NCI-H2196 treated with DMSO at 0.1 percent for 48 hours (cell line): ENCODE data around the gene LYRM4.
"Not testable (repeated sequence)": the region's sequence is repeated elsewhere in the genome, so short reads cannot be mapped to it uniquely, and the experiment has no call there.

Source experiments
- DNase-seq: peaks from one replicate; lab custom pipeline; 2025; ENCODE audit not compliant: unreplicated experiment; lab: John Stamatoyannopoulos, UW

The LYRM4 gene

DNA sequence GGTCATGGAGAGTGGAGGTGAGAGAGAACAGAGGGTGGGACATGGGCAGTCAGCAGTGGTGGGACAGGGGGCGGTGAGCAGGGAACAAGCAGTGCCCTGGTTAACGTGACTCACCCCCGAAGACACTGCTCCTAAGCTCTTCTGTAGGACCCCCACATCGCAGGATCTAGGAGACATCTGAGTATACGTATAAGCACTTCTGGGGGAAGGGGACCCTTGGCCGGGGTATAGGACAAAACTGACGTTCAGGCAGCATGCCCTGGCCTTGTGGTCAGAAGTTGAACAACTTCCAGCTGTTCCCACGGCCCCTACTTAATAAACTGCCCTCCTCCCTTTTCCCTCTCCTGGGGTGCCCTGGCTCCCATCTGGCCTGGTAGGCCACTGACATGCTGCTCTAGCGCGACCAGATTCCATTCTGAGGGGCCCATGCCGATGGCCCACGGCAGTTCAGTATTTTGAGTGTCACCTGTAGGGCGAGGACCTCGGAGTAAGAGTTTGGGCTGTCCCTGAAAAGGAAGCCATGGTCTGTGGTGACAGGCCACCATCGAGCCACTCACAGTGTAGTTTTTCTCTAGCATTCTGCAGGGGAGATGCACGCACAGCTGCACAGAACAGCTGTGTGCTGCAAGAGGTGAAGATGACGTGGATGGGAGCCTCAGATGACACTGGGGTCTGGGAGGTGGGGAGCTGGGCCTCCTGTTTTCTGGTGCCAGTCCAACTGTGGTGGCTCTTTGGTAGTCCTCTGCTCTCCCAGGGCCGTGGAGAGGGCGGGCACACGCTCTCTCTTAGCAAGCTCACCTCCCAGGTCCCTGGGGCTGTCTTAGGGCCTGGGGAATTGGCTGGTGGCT, 137.2 kb downstream of the LYRM4 start:
- DNase-seq: no peak

DNA sequence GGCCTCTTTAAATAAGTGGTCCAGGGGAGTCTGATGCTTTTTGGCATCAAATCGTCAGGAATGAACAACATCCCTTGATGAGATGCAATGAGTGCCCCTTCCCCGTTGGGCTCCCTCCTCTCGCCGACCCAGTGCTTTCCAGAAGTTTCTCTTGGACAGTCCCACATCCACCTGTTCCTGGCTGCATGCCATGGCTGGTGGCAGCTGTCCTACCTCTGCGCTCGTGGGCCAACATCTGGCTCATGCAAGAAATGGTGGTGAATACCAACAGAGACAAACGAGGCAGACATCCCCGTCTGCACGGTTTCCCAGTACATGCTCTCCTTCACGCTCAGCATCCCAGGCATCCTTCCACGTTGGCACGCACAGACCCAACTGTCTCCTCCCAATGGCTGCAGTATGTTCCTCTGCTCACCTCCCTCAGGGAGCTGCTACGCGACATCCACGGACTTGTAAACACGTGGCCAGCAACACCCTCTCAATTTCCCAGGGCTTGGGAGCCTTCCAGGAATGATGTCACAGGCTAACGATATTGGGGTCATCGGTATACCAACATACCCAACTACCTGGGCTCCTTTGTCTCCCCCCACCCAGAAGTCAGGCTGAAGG, 138.1 kb downstream of the LYRM4 start:
- no peak for DNase-seq

DNA sequence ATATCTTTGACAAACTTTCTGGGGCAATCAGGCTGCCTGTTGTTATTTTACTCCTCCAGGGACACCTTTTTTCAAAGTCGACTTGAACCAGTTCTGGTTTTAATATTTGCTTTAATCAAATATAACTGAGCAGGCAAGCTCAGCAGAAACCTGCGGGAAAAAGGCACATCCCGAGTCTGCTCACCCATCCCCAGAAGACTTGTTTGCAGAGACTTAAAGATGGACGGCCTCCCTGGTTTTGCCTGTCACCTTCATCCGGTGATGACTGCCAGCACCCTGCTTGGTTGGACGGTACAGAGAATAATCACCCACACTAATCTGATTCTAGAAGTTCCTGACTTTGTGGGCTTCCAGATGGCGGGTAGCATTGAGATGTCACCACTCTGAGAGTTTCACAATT, 138.8 kb downstream of the LYRM4 start:
- DNase-seq: no peak

DNA sequence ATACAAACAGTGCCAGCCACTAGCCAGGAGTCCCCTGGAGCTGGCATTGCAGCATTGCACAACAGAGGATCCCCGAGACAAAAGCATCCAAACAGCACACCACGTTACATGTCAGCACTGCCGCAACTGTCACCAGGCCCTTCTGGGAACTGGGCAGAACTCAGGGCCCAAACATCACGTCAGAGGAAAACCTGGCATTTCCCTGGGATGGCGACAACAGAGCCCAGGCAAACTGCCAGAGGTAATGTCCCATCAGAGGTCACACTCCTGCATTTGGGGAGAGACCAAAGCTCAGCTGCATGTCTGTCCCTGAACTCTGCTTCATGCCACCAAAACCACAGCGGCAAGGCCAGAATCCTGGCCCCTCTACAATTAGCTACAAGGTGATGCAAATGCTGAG, 139.3 kb downstream of the LYRM4 start:
- no peak for DNase-seq

DNA sequence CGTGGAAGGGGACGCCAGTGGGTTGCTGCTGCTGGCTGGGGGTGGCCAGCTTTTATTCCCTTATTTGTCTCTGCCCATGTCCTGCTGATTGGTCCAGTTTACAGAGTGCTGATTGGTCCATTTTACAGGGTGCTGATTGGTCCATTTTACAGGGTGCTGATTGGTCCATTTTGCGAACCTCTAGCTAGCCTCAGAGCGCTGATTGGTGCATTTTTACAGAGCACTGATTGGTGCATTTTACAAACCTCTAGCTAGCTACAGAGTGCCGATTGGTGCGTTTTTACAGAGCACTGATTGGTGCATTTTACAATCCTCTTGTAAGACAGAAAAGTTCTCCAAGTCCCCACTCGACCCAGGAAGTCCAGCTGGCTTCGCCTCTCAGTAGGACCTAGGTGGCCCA, 140.2 kb downstream of the LYRM4 start:
- not testable (repeated sequence) for DNase-seq

DNA sequence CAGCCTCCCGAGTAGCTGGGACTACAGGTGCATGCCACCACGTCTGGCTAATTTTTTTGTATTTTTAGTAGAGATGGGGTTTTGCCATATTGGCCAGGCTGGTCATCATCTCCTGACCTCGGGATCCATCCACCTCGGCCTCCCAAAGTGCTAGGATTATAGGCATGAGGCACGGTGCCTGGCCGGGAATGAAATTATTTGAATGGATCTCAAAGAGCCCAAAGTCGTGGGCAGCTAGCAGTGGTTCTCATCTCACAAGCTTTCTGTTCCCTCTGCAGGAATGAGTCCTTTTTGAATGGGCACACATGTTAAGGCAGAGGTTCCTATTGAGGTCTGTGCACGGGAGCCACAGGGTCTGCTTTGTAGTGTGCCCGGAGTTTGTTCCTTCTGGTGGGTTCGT, 140.7 kb downstream of the LYRM4 start:
- DNase-seq: no peak

DNA sequence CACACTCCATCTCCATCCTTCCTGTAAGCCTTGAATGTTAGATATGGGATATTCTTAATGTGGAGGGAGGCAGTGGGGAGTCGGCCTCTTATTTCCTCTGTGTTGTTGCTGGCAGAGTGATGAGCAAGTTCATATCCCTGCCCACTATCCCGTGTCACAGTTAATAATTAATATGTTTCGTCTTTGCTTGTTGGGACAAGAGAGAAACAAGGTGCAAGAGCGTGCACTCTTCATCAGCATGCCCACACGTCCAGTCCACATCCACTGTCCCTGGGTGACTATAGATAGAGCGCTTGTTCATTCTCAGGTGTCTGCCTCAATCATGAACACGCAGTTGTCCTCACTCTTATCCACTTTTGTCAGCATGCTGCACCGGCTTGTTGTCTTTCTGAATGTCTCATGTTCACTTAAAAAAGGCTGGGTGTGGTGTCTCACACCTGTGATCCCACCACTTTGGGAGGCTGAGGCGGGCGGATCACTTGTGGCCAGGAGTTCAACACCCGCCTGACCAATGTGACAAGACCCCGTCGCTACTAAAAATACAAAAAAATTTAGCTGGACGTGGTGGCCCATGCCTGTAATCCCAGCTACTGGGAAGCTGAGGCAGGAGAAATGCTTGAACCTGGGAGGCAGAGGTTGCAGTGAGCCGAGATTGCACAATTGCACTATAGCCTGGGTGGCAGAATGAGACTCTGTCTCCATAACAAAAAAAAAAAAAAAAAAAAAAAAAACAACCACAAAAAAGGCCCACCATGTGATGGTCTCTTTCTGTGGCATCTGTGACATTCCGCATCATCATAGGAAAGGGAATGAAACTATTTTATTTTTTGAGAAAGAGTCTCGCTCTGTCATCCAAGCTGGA, 141.4 kb downstream of the LYRM4 start:
- no peak for DNase-seq

DNA sequence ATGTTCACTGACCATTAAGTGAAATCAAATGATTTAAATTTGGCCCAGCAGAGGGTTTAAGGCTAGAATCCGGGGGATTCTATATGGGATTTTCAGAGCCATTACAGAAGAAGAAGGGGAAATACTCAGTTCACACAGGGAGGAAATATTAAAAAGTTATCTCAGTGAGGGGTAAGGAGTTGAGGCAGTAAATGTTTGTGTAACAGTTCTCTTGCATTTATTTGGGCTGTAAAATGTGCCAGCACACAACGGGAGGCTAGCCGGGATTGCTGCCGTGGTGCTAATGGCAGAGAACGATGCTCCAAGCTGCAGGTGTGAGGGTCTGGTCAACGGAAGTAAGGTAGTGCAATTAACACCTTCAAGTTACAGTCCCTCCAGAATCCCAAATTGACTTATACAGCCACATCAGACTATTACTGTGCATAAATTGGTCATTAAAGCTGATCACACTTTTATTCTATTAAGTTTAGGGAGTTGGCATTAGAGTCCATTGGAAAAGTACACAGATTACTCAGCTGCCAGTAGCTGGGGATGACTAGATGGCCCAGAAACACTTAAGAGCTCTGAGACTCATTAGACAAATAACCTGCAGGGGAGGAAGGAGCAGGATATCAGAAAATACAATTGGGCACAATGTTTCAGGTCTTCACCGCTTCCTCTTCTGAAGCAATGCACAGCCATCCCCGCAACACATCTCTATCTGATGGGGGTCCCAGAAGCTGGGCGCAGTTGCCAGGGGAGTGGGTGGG, 144.3 kb downstream of the LYRM4 start:
- DNase-seq: no peak

DNA sequence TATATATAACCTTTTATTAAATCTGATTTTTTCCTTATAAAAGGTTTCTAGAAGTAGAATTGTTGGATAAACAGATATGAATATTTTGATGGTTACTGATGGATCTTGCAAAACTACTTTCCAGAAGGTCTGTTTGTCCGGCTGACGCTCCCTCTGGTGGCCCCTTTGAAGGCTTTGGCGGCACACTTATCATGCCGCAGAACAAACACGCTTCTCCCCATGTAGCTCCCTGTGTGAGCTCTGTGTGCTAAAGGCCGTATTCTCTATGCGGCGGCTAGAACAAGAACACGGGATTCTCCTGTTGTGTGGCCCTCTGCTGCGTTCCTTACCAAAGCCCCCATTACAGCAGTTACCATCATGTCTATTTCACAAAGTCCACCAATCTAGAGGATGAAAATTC, 145.6 kb downstream of the LYRM4 start:
- no peak for DNase-seq

DNA sequence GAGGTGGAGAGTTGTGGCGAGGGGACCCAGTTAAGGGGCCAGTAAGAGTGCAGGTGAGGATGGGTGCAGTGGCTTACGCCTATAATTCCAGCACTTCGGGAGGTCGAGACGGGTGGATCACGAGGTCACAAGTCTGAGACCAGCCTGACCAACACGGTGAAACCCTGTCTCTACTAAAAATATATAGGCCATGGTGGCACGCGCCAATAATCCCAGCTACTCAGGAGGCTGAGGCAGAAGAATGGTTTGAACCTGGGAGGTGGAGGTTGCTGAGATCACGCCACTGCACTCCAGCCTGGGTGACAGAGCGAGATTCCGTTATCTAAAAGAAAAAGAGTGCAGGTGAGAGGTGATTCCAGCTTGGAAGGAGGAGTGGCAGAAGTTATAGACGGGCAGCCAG, 147.7 kb downstream of the LYRM4 start:
- DNase-seq: no peak

DNA sequence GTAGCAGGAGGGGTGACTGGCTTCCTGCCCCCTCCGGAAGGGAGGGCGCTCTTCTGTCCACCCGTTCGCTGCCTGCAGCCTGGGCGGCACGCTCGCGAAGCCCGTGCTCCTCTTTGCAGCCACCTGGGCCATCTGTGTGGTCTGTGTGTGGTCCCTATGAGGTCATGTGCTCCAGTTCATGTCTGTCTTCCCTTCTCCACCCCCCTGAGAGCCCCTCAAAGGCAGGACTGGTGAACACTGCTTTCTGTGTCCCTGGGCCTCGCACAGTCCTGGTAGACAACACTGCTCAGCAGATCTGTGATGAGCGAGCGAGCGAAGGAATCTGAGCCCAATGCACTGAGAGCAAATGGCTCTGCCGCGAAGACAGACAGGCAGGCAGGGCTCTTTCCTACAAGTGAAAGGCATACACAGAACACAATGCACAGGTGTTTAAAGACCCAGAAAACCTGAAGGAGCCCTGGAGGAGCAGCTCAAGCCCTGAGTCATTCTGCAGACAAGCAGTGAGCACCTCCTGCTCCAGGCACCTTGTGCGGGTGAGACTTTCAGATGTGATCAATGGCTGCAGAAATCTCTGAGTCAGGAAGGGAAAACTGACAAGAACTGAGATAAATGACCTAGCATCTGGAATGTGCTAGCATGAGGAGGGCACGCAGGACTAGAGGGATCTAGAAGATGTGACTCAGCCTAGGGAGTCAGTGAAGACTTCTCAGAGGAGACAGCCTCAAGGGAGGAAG, 148.5 kb downstream of the LYRM4 start:
- DNase-seq: no peak

DNA sequence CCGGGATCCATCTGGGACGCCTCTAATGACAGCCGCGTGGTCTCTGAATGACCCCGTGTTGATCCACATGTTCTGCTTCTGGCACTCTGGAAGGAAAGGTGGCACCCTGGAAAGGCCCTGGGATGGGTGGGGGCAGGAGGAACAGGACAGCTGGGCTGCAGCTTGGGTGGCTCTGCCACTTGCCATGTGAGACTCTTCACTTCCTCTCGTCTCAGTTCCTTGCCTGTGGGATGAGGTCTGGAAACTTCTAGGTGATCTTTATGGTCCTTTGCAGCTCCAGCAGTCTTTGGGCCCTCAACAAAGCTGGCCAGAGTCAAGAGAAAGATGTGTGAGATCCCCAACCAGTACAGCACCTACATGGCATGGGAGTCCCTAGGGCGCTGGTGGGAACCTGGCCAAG, 149.1 kb downstream of the LYRM4 start:
- no peak for DNase-seq

DNA sequence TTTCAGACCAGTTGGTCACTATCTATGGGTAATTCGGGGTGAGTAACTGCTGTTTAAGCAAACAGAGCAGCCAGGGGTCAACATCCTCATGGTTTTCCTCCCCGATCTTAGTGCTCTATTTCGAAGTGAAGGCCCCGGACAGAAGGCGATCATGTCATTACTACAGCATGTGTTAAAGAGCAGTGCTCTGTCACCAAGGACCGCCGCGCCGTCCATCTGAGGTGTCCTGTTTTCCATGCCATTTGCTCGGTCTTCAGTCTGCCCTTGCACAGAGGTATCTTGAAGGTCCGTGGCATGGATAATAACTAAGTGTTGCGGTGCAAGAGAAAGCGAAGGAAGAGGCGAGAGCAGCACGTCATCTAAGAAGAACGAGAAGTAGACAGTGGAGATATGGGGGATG, 150.5 kb downstream of the LYRM4 start:
- no peak for DNase-seq

DNA sequence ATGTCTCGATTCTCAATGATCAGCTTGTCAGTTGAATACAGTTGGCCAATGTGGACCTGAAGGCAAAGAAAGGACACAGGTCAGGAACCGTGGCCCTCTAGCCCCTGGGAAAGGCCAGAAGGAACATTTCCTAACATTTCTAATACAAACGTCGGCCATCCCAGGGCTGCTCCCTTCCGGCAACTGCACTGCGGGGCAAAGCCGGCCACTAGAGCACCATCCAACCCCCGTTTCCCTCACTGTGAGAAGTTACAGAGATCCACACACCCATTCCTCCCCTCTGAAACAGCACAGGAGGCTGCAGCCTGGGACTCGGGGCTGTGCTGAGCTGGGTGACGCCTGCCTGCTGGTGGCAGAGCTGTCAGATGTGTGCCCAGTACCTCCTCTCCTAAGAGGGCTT, 151.3 kb downstream of the LYRM4 start:
- no peak for DNase-seq

DNA sequence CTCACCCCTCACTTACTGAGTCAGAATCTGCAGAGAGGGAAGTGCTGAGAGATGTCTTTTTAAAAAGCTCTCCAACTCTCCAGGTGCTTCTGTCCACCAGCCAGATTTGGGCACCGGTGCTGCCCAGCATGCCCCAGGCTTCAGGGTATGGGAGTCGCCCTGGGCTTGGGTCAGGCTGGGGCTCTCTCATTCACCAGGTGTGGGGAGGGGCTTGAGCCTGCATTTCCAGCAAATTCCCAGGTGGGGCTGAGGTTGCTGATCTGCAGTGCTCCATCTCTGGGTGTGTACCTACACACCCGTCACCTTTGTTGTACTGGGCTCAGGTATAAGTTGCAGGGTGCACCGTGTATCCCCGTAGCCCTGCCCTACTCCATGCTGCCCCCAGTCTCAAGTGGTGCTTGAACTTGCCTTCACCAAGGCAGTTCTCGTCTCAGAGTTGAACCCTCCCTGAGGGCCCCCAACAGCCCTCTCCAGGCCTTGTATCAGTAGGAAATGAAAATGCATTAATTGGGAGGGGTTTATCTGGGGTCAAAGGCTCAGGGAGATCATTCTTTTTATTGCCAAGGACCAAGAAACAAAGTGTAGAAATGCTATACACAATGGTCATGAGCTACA, 152.1 kb downstream of the LYRM4 start:
- no peak for DNase-seq

DNA sequence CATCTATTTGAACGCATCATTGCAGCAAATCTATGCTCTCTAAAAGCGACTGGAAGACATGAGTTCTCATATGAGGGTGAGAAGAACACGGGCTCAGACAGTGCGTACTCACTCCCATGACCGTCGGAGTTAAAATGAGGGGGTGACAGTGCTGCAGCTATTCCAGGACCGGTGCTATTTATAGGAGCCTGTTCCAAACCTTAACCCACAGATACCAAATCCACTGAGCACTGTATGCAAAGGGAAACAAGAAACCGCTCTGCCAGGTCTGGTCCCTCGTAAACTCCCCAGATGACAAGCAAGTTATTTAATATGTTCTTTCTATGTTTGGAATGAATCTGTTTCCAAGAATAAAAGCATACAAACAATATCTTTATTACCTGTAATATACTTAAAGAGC, 152.7 kb downstream of the LYRM4 start:
- no peak for DNase-seq

DNA sequence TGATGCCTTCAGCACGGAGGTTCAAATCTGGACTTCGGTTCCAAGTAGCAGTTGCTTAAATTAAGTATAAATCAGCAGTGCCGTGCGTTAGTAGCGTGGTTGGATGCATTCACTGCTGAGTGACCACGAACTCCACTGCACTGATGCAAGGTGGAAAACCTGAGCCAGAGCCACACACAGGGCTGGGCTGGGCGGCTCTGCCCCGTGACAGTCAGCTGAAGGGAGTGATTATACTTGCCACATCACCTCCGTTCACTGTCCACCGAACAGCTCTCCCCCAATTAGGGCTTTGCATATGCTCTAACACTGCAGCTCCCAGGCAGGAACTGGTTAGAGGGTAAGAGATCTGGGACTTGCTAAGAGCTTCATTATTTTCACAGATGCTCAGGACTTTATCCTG, 153.4 kb downstream of the LYRM4 start:
- no peak for DNase-seq

DNA sequence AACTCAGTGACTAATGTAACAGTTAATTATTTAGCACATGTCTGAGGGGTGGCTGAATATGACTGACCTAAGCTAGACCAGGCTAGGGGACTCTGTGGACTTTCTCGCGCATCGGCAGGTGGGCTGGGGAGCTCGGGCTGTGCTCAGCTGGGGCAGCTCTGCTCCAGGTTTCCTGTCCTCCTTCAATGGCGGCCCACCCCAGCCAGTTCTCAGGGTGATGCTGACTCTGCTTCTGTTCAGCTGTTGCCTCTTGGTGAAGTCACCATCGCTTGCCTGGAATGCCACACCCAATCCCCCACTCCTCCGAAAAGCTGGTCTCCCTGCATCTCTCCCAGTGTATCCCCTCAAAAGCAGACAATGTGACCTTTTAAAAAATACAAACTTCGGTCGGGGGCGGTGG, 155.6 kb downstream of the LYRM4 start:
- no peak for DNase-seq

DNA sequence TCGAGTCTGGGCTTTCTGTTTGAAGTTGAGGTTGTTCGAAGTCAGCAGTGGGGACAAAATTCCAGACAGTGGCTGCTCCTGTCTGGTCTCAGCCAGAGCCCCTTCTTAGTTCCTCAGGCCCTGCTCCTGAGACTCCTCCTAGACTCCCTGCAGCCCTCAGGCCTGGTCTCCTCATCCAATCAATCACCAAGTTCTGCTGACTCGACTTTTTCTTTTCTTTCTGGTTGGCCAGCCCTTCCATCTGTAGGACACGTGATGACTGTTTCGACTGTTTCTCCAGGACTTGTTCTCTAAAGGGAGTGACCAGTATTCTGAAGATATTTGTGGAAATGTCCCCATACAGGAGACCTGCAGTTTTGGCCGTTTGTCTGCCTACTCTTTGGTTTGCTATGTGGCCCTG, 156.1 kb downstream of the LYRM4 start:
- no peak for DNase-seq

DNA sequence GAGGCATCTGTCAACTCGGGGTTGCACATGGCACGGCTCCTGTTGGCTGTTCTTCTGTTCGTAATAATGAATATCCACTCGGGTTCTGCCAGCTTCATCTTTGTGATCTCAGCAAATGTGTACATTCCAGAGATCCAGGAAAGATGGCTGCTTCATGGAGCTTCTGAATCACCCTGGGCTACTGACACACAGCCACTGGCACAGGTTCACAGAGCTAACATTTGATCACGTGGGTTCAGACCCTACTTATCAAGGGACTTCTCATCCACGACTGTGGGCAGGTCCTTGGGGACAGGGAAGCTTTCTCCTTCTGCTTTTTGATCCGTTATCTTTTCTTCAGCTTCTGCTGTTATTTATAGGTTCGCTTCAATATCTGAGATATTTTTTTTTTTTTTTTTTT, 157.5 kb downstream of the LYRM4 start:
- DNase-seq: no peak
